Measurements from ENCODE around the gene ZNF385A. TPM values are rescaled to one million over a fixed set of nuclear protein-coding genes. Genes with fewer than 3 reads are reported as not detected.

The ZNF385A gene
- total RNA-seq, 1 experiment from 2014 or later = 12.2 TPM

DNA sequence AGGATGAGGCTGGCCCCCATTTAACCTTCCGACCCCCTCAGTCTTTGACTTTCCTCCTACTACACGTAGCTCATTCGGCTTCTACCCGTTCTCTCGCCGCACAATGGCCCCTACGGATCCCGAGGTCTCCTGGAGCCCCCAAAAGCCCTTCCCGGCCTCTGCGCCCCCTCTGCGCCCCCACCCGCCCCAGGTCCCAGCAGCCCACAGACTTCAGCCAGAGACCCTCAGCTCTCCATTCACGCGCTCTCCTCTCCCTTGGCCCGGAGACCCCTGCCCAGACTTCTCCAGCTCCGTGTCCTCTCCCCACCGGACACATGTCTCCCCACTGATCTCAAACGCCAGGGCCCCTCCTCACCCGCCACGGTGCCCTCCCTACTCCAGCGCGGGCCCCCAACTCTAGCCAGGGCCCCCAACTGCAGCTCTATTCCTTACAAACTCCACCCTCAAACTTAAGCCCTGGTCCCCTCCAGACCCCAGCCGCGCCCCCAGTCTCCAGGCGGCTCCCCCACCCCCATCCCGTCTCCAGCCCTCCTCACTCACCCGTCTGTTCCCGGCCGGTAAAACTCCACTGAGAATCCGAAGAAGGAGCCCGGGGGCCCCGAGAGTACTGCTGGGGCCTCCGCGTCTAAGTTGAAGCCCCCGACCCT is 34.0 kb upstream of the ZNF385A start:
- Histone ChIP-seq H3K9ac (ENCODE audit: low read length) (no peak overlapping the region), H3K9me3 (ENCODE audit: low read length) (no peaks in the 10 kb centered on the region), H3K9me2 (replicated peaks; ENCODE audit: insufficient read depth, low read length) (no peaks in the 10 kb centered on the region), H3K27me3 (ENCODE audit: low read length) (no peaks in the 10 kb centered on the region), H3K27ac (ENCODE audit: low read length) (no peak overlapping the region), H3K79me2 (ENCODE audit: low read length) (no peaks in the 10 kb centered on the region), H3K36me3 (ENCODE audit: insufficient read depth, low read length) (no peaks in the 10 kb centered on the region), H2AFZ (ENCODE audit: low read length) (no peak overlapping the region), H3K4me2 (ENCODE audit: low read depth, low read length, poor library complexity, severe bottlenecking) (no peak overlapping the region), H4K20me1 (ENCODE audit: insufficient read depth, low read depth, low read length) (no peaks in the 10 kb centered on the region), H3K4me3 (ENCODE audit: low read length) (no peak overlapping the region), H3K4me1 (ENCODE audit: low read length) (no peaks in the 10 kb centered on the region)
- no peak for DNase-seq

GRCh38 chr12:54417712-54418440 is 33.3 kb upstream of the ZNF385A start:
- no peak for DNase-seq
- H4K20me1 ChIP-seq (ENCODE audit: insufficient read depth, low read depth, low read length) = no peaks in the 10 kb centered on the region
- no peak overlapping the region for H2AFZ ChIP-seq (ENCODE audit: low read length)
- no peaks in the 10 kb centered on the region for H3K36me3 ChIP-seq (ENCODE audit: insufficient read depth, low read length)
- H3K27me3 ChIP-seq (ENCODE audit: low read length) = no peaks in the 10 kb centered on the region
- no peak overlapping the region for H3K4me2 ChIP-seq (ENCODE audit: low read depth, low read length, poor library complexity, severe bottlenecking)
- no peaks in the 10 kb centered on the region for H3K9me2 ChIP-seq (replicated peaks; ENCODE audit: insufficient read depth, low read length)
- H3K4me1 ChIP-seq (ENCODE audit: low read length) = no peaks in the 10 kb centered on the region
- H3K27ac ChIP-seq (ENCODE audit: low read length) = no peak overlapping the region
- H3K9ac ChIP-seq (ENCODE audit: low read length) = no peak overlapping the region
- no peak overlapping the region for H3K4me3 ChIP-seq (ENCODE audit: low read length)
- H3K79me2 ChIP-seq (ENCODE audit: low read length) = no peaks in the 10 kb centered on the region
- no peaks in the 10 kb centered on the region for H3K9me3 ChIP-seq (ENCODE audit: low read length)

DNA sequence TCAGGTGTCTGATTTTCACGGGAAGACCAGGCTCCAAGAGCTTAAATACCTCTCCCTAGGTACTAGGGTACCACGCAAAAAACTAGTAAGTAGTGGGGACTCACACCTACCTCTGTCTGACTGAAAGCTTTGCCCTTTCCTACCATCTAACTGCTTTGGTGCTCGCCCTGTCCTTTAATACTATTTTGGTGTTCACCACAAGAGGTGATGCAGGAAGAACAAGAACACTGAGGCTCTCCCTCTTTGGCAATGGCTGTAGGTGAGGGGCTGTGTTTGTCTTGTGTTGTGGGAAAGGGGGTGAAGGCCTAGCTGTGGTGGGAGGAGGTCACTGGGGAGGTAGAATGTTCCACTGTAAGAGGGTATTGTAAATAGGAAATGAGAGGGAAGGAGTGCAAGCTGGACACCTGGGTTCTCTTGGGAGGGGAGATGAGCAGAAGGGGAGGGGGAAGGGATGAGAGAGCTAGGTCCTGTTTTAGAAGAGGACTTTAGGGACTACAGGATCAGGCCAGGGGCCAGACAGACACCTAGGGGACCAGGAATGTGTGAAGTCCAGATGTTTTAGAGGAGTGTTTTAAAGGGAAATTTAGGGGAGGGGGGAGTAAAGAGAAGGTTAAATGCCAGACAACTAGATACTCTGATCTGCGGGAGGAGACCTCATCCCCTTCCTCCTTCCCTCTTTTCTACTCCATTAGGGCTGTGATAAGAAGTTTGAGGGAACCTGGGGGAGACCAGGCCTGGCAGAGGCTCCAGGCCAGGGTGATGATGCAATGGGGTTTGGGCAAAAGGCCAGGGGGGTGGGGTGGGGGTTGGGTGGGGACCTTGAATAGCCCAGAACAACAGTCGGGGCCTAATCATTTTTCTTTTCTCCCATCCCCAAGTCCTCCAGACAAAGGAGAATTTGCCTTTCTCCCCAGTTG is 32.4 kb upstream of the ZNF385A start:
- no peak overlapping the region for H3K4me3 ChIP-seq (ENCODE audit: low read length)
- H3K4me1 ChIP-seq (ENCODE audit: low read length) = no peaks in the 10 kb centered on the region
- H3K79me2 ChIP-seq (ENCODE audit: low read length) = no peaks in the 10 kb centered on the region

GRCh38 chr12:54415221-54415929 is 30.8 kb upstream of the ZNF385A start:
- Histone ChIP-seq H3K36me3 (ENCODE audit: insufficient read depth, low read length) (no peaks in the 10 kb centered on the region), H3K9me2 (replicated peaks; ENCODE audit: insufficient read depth, low read length) (no peaks in the 10 kb centered on the region), H3K4me1 (ENCODE audit: low read length) (no peaks in the 10 kb centered on the region), H3K27me3 (ENCODE audit: low read length) (no peaks in the 10 kb centered on the region), H4K20me1 (ENCODE audit: insufficient read depth, low read depth, low read length) (no peaks in the 10 kb centered on the region), H3K4me3 (ENCODE audit: low read length) (no peak overlapping the region), H3K9me3 (ENCODE audit: low read length) (no peaks in the 10 kb centered on the region), H2AFZ (ENCODE audit: low read length) (no peak overlapping the region), H3K27ac (ENCODE audit: low read length) (no peak overlapping the region), H3K79me2 (ENCODE audit: low read length) (no peaks in the 10 kb centered on the region), H3K9ac (ENCODE audit: low read length) (no peak overlapping the region), H3K4me2 (ENCODE audit: low read depth, low read length, poor library complexity, severe bottlenecking) (no peak overlapping the region)
- DNase-seq = no peak

More for the DNA sequence above, 32.4 kb upstream of the ZNF385A start:
- H3K9ac ChIP-seq (ENCODE audit: low read length) = no peak overlapping the region
- no peaks in the 10 kb centered on the region for H3K9me3 ChIP-seq (ENCODE audit: low read length)
- no peak overlapping the region for H2AFZ ChIP-seq (ENCODE audit: low read length)
- H3K27ac ChIP-seq (ENCODE audit: low read length) = no peak overlapping the region
- DNase-seq = no peak
- H4K20me1 ChIP-seq (ENCODE audit: insufficient read depth, low read depth, low read length) = no peaks in the 10 kb centered on the region
- no peak overlapping the region for H3K4me2 ChIP-seq (ENCODE audit: low read depth, low read length, poor library complexity, severe bottlenecking)
- no peaks in the 10 kb centered on the region for H3K36me3 ChIP-seq (ENCODE audit: insufficient read depth, low read length)
- H3K9me2 ChIP-seq (replicated peaks; ENCODE audit: insufficient read depth, low read length) = no peaks in the 10 kb centered on the region
- H3K27me3 ChIP-seq (ENCODE audit: low read length) = no peaks in the 10 kb centered on the region

DNA sequence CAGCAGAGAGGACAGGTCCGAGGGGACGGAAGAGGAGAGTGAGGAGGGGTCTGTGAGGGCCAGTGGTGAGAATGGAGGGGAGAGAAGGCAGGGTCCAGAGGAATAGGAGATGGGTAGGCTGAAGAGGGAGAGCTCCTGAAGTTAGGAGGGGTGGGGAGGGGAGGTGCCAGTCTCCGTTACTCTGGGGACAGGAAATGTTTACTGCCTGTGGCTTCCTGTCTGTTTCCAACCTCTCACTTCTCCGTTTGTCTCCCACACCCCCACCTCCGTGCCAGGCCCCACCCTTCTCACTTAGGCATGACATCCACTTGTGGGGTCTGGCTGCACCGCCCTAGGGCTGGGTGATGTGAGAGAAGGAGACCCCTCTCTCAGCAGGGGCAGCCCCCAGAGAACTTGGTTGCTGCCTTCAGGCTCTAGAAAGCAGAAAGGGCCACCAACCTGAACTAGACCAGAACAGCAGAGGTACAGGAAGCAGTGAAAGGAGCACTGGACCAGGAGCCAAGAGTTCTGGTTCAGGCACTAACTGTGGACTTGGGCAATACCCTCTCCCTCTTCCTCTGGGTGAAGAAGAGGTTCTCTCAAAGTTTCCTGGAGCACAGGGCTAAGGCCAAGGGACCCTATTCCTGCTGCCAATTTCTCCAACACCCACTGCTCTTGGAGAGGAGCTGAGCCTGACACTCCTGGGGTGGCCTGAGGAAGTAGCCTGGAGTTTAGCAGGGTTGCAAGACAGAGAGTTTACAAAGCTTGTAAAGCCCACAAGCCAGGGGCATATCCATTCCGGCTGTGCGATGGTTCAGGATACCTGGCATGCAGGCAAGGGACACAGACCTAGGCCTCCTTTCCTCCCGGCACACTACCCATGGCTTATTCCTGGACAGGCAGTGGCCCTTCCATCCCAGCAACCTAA is 29.0 kb upstream of the ZNF385A start:
- no peaks in the 10 kb centered on the region for H4K20me1 ChIP-seq (ENCODE audit: insufficient read depth, low read depth, low read length)

GRCh38 chr12:54412786-54413185 is 28.3 kb upstream of the ZNF385A start:
- DNase-seq = no peak

More for the DNA sequence above, 29.0 kb upstream of the ZNF385A start:
- Histone ChIP-seq H2AFZ (ENCODE audit: low read length) (no peak overlapping the region), H3K27me3 (ENCODE audit: low read length) (no peaks in the 10 kb centered on the region), H3K27ac (ENCODE audit: low read length) (no peak overlapping the region), H3K9me2 (replicated peaks; ENCODE audit: insufficient read depth, low read length) (no peaks in the 10 kb centered on the region), H3K4me2 (ENCODE audit: low read depth, low read length, poor library complexity, severe bottlenecking) (no peak overlapping the region), H3K9me3 (ENCODE audit: low read length) (no peaks in the 10 kb centered on the region), H3K79me2 (ENCODE audit: low read length) (no peaks in the 10 kb centered on the region), H3K4me1 (ENCODE audit: low read length) (no peaks in the 10 kb centered on the region), H3K36me3 (ENCODE audit: insufficient read depth, low read length) (no peaks in the 10 kb centered on the region), H3K4me3 (ENCODE audit: low read length) (no peak overlapping the region), H3K9ac (ENCODE audit: low read length) (no peak overlapping the region)
- DNase-seq = no peak

DNA sequence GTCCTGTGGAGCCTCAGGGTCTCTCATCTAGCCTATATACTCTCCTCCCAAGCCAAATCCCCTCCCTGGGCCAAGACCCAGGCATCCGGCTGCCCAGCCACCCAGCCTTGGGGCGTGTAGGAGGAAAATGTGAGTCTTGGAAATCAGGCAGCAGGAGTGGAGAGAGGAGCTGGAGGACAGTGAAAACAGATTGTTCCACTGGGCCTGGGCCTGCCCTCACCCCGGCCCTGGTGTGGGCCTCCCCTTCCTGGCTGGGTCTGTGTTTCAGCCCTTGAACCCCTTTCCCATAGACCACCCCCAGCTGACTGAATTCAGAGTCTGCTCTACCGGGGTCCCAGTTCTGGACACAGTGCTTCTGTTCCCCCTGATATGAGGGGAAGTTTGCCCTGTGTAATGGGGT is 27.8 kb upstream of the ZNF385A start:
- no peak for DNase-seq
- H4K20me1 ChIP-seq (ENCODE audit: insufficient read depth, low read depth, low read length) = no peaks in the 10 kb centered on the region
- H3K9me3 ChIP-seq (ENCODE audit: low read length) = no peaks in the 10 kb centered on the region
- no peaks in the 10 kb centered on the region for H3K36me3 ChIP-seq (ENCODE audit: insufficient read depth, low read length)
- H3K27me3 ChIP-seq (ENCODE audit: low read length) = no peaks in the 10 kb centered on the region
- no peaks in the 10 kb centered on the region for H3K4me1 ChIP-seq (ENCODE audit: low read length)
- no peak overlapping the region for H3K4me2 ChIP-seq (ENCODE audit: low read depth, low read length, poor library complexity, severe bottlenecking)
- H3K9ac ChIP-seq (ENCODE audit: low read length) = no peak overlapping the region
- no peak overlapping the region for H3K4me3 ChIP-seq (ENCODE audit: low read length)
- H3K27ac ChIP-seq (ENCODE audit: low read length) = no peak overlapping the region
- no peaks in the 10 kb centered on the region for H3K9me2 ChIP-seq (replicated peaks; ENCODE audit: insufficient read depth, low read length)
- no peaks in the 10 kb centered on the region for H3K79me2 ChIP-seq (ENCODE audit: low read length)
- H2AFZ ChIP-seq (ENCODE audit: low read length) = no peak overlapping the region

More at GRCh38 chr12:54412786-54413185, 28.3 kb upstream of the ZNF385A start:
- no peaks in the 10 kb centered on the region for H3K9me3 ChIP-seq (ENCODE audit: low read length)
- H4K20me1 ChIP-seq (ENCODE audit: insufficient read depth, low read depth, low read length) = no peaks in the 10 kb centered on the region
- H3K9ac ChIP-seq (ENCODE audit: low read length) = no peak overlapping the region
- H2AFZ ChIP-seq (ENCODE audit: low read length) = no peak overlapping the region
- no peak overlapping the region for H3K27ac ChIP-seq (ENCODE audit: low read length)
- H3K27me3 ChIP-seq (ENCODE audit: low read length) = no peaks in the 10 kb centered on the region
- no peak overlapping the region for H3K4me2 ChIP-seq (ENCODE audit: low read depth, low read length, poor library complexity, severe bottlenecking)
- no peaks in the 10 kb centered on the region for H3K36me3 ChIP-seq (ENCODE audit: insufficient read depth, low read length)
- no peak overlapping the region for H3K4me3 ChIP-seq (ENCODE audit: low read length)
- H3K9me2 ChIP-seq (replicated peaks; ENCODE audit: insufficient read depth, low read length) = no peaks in the 10 kb centered on the region
- H3K4me1 ChIP-seq (ENCODE audit: low read length) = no peaks in the 10 kb centered on the region
- no peaks in the 10 kb centered on the region for H3K79me2 ChIP-seq (ENCODE audit: low read length)
